Fibroblast of lung (primary cell): ENCODE results near the gene ADGRE3. TPM values are rescaled to one million over a fixed set of nuclear protein-coding genes. Genes with fewer than 3 reads are reported as not detected.

Experiments used
- DNase-seq, 2 donors: peaks; one replicate each; pipeline versions ENCODE4 v3.0.0 to v3.0.0-alpha.2; 2010; ENCODE audit warnings: low read depth in 2 of 2
- H2AFZ ChIP-seq: 2 replicates; pipeline ENCODE4 v1.5.1; 2012; ENCODE audit warnings: low read length, control low read depth, inconsistent platforms
- H3K27ac ChIP-seq: 2 replicates; pipeline ENCODE4 v1.5.1; 2011; ENCODE audit warnings: low read length, control low read depth; ENCODE audit not compliant: insufficient read depth
- H3K27me3 ChIP-seq: 2 replicates; pipeline ENCODE4 v1.5.1; 2011; ENCODE audit warnings: mild to moderate bottlenecking, low read length; ENCODE audit not compliant: control insufficient read depth, insufficient read depth
- H3K36me3 ChIP-seq: 2 replicates; pipeline ENCODE4 v1.5.1; 2011; ENCODE audit warnings: low read length; ENCODE audit not compliant: control insufficient read depth, insufficient read depth
- H3K4me1 ChIP-seq: 2 replicates; pipeline ENCODE4 v1.5.1; 2011; ENCODE audit warnings: low read length; ENCODE audit not compliant: control insufficient read depth, insufficient read depth; ENCODE audit errors: extremely low read depth
- H3K4me2 ChIP-seq: 2 replicates; pipeline ENCODE4 v1.5.1; 2011; ENCODE audit warnings: low read length, control low read depth; ENCODE audit not compliant: insufficient read depth; ENCODE audit errors: extremely low read depth
- H3K4me3 ChIP-seq, 4 experiments: fragments of 200-600 bp in 1 of 4; sonication (generic) in 1 of 4; replicated peaks in 1 of 4; 2 replicates each; pipeline ENCODE4 v1.5.1; 2011 to 2016; ENCODE audit warnings: low read length in 4 of 4, low read depth in 3 of 4, mild to moderate bottlenecking in 3 of 4, control low read depth in 2 of 4, inconsistent platforms in 1 of 4, mixed read lengths in 1 of 4; ENCODE audit not compliant: insufficient read depth in 1 of 4; ENCODE audit errors: control extremely low read depth in 1 of 4
- H3K79me2 ChIP-seq: 2 replicates; pipeline ENCODE4 v1.5.1; 2012; ENCODE audit warnings: mild to moderate bottlenecking, low read length, inconsistent platforms; ENCODE audit not compliant: control insufficient read depth, insufficient read depth
- H3K9ac ChIP-seq: 2 replicates; pipeline ENCODE4 v1.5.1; 2011; ENCODE audit warnings: mild to moderate bottlenecking, low read length, control low read depth; ENCODE audit not compliant: insufficient read depth
- H3K9me3 ChIP-seq: 2 replicates; pipeline ENCODE4 v1.5.1; 2012; ENCODE audit warnings: low read depth, low read length; ENCODE audit not compliant: control insufficient read depth, insufficient read depth
- H4K20me1 ChIP-seq: 2 replicates; pipeline ENCODE4 v1.5.1; 2011; ENCODE audit warnings: low read length; ENCODE audit not compliant: control insufficient read depth, insufficient read depth; ENCODE audit errors: extremely low read depth
- CTCF ChIP-seq, 2 donors: IDR thresholded peaks in 1 of 2; conservative IDR thresholded peaks in 1 of 2; 1 replicate in 1 of 2; 2 replicates in 1 of 2; pipeline ENCODE4 v1.5.1; 2011 to 2012; ENCODE audit warnings: low read length in 2 of 2, control low read depth in 1 of 2, inconsistent platforms in 1 of 2, low read depth in 1 of 2, mild to moderate bottlenecking in 1 of 2
- EZH2 ChIP-seq: IDR thresholded peaks from 2 replicates; pipeline ENCODE4 v1.5.1; 2012; ENCODE audit warnings: low read length, control low read depth, mild to moderate bottlenecking; ENCODE audit errors: missing control alignments
- polyA plus RNA-seq, 2 donors: library from polyadenylated mRNA; depleted of rRNA in 1 of 2; stranded (reverse) in 1 of 2; unstranded in 1 of 2; fragments of >200 nt; gene quantifications; 2 replicates each; pipeline ENCODE4 v1.2.1, GENCODE V29; 2011 to 2012; ENCODE audit warnings: missing spikeins in 1 of 2
- total RNA-seq: library from RNA; depleted of rRNA; stranded (reverse); fragments of >200 nt; gene quantifications from 2 replicates; pipeline ENCODE4 v1.2.1, GENCODE V29; 2014

Gene ADGRE3
- total and polyA plus RNA-seq, 2 donors (not counting 1 experiment from before 2014, with no cell fraction given): not detected

- H3K9ac ChIP-seq: no peak overlapping the region
- H3K27me3 ChIP-seq: no peaks in the 10 kb centered on the region
- no peak for DNase-seq
- TF ChIP-seq CTCF (conservative IDR thresholded peaks at IDR 0.05 in 1 of 2, IDR thresholded peaks at IDR 0.05 in 1 of 2; ENCODE audit: low read depth in 1 of 2, low read length in 2 of 2) (no peak), EZH2 (no peak)
- H4K20me1 ChIP-seq: no peaks in the 10 kb centered on the region
- H3K4me1 ChIP-seq: no peaks in the 10 kb centered on the region
- H3K27ac ChIP-seq: no peak overlapping the region
- H3K4me3 ChIP-seq: no peak overlapping the region
- no peaks in the 10 kb centered on the region for H3K79me2 ChIP-seq
- no peak overlapping the region for H3K4me2 ChIP-seq
- no peaks in the 10 kb centered on the region for H3K9me3 ChIP-seq
- H3K36me3 ChIP-seq: no peaks in the 10 kb centered on the region
- no peak overlapping the region for H2AFZ ChIP-seq
Observed at GRCh38 chr19:14611051-14611450, 63.6 kb downstream of the ADGRE3 start.

GRCh38 chr19:14606627-14607026, 68.0 kb downstream of the ADGRE3 start:
- Histone ChIP-seq H3K27me3 (no peaks in the 10 kb centered on the region), H2AFZ (no peak overlapping the region), H3K9ac (no peak overlapping the region), H4K20me1 (no peaks in the 10 kb centered on the region), H3K9me3 (no peaks in the 10 kb centered on the region), H3K79me2 (no peaks in the 10 kb centered on the region), H3K36me3 (no peaks in the 10 kb centered on the region), H3K27ac (no peak overlapping the region), H3K4me3 (no peak overlapping the region), H3K4me1 (no peaks in the 10 kb centered on the region), H3K4me2 (no peak overlapping the region)
- no peak for TF ChIP-seq CTCF (conservative IDR thresholded peaks at IDR 0.05 in 1 of 2, IDR thresholded peaks at IDR 0.05 in 1 of 2; ENCODE audit: low read depth in 1 of 2, low read length in 2 of 2)
- TF ChIP-seq EZH2: no peak
- no peak for DNase-seq

GRCh38 chr19:14603990-14604387, 70.7 kb downstream of the ADGRE3 start:
- H3K27ac ChIP-seq: no peak overlapping the region
- H3K4me3 ChIP-seq: no peak overlapping the region
- H3K9me3 ChIP-seq: no peaks in the 10 kb centered on the region
- H3K79me2 ChIP-seq: no peaks in the 10 kb centered on the region
- H3K27me3 ChIP-seq: no peaks in the 10 kb centered on the region
- H3K4me1 ChIP-seq: no peaks in the 10 kb centered on the region
- no peaks in the 10 kb centered on the region for H4K20me1 ChIP-seq
- H3K4me2 ChIP-seq: no peak overlapping the region
- no peak overlapping the region for H2AFZ ChIP-seq
- no peak for DNase-seq
- no peak overlapping the region for H3K9ac ChIP-seq
- H3K36me3 ChIP-seq: no peaks in the 10 kb centered on the region
- TF ChIP-seq CTCF (conservative IDR thresholded peaks at IDR 0.05 in 1 of 2, IDR thresholded peaks at IDR 0.05 in 1 of 2; ENCODE audit: low read depth in 1 of 2, low read length in 2 of 2) (no peak), EZH2 (no peak)
